ENCODE measurements around the gene NPTX1. TPM values are rescaled to one million over a fixed set of nuclear protein-coding genes. Genes with fewer than 3 reads are reported as not detected.
A peak's percentile ranks its signal among the peaks of the same experiment; 100 is the strongest.

The NPTX1 gene
- total and polyA plus RNA-seq, 2 of the 13 experiments (the other 11 are each of a cell fraction or from before 2014, with no cell fraction given) = 0.01 TPM; not detected in 1

DNA sequence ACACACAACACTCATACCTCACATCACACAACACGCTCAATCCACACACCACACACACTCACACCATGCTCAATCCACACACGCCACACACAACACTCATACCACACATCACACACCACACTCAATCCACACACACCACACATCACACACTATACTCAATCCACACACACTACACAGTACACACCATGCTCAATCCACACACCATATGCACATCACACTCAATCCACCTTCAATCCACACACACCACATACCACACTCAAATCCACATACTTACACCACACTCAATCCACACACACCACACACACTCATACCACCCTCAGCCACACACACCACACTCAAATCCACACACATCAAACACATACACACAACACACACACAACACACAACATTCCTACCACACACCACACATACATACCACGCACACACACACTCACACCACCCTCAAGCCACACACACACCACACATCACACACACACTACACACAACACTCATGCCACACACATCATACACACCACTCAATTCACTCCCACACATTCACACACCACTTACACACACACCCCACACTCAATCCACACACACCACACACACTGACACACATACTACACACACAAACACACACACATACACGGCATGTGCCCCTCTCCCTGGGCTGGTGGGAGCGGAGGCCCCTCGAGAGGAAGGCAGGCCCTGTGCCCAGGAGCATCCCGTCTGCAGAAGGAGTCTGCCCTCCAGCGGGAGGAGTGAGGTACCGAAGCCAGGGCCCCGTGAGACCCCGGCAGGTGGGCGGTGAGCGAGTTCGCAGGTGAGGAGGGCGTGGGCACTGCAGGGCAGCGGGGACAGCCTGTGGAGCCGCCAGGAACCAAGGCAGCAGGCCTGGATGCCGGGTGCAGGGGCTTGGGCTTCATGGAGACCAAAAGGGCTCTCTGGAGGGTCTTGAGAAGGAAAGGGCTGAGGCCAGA is 35.1 kb upstream of the NPTX1 start (continued):
- TF ChIP-seq ATM (IDR thresholded peaks at IDR 0.05; ENCODE audit: borderline replicate concordance) = no peak
- TF ChIP-seq, protein P1, sequence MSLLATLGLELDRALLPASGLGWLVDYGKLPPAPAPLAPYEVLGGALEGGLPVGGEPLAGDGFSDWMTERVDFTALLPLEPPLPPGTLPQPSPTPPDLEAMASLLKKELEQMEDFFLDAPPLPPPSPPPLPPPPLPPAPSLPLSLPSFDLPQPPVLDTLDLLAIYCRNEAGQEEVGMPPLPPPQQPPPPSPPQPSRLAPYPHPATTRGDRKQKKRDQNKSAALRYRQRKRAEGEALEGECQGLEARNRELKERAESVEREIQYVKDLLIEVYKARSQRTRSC (CRISPR knock-in tag; IDR thresholded peaks at IDR 0.05; ENCODE audit: low read depth) = no peak
- peak; percentile 77; the same call in 1 of the 2 replicates for TF ChIP-seq HOXA7 (CRISPR knock-in tag; IDR thresholded peaks at IDR 0.05)
- no peak for TF ChIP-seq ZNF44 (CRISPR knock-in tag; IDR thresholded peaks at IDR 0.05)
- no peak for TF ChIP-seq ZNF7 (CRISPR knock-in tag; IDR thresholded peaks at IDR 0.05)
- TF ChIP-seq, protein P2, sequence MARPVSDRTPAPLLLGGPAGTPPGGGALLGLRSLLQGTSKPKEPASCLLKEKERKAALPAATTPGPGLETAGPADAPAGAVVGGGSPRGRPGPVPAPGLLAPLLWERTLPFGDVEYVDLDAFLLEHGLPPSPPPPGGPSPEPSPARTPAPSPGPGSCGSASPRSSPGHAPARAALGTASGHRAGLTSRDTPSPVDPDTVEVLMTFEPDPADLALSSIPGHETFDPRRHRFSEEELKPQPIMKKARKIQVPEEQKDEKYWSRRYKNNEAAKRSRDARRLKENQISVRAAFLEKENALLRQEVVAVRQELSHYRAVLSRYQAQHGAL (CRISPR knock-in tag; IDR thresholded peaks at IDR 0.05; ENCODE audit: not compliant biosample characterization) = no peak
- no peak for TF ChIP-seq LCORL (IDR thresholded peaks at IDR 0.05)
- TF ChIP-seq LCORL (CRISPR knock-in tag; IDR thresholded peaks at IDR 0.05) = no peak
- TF ChIP-seq, protein P3, sequence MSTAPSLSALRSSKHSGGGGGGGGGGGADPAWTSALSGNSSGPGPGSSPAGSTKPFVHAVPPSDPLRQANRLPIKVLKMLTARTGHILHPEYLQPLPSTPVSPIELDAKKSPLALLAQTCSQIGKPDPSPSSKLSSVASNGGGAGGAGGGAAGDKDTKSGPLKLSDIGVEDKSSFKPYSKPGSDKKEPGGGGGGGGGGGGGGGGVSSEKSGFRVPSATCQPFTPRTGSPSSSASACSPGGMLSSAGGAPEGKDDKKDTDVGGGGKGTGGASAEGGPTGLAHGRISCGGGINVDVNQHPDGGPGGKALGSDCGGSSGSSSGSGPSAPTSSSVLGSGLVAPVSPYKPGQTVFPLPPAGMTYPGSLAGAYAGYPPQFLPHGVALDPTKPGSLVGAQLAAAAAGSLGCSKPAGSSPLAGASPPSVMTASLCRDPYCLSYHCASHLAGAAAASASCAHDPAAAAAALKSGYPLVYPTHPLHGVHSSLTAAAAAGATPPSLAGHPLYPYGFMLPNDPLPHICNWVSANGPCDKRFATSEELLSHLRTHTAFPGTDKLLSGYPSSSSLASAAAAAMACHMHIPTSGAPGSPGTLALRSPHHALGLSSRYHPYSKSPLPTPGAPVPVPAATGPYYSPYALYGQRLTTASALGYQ (CRISPR knock-in tag; IDR thresholded peaks at IDR 0.05) = no peak
- TF ChIP-seq SP1 (IDR thresholded peaks at IDR 0.05) = no peak
- no peak for TF ChIP-seq SP1 (CRISPR knock-in tag; IDR thresholded peaks at IDR 0.05)
- TF ChIP-seq, protein P4, sequence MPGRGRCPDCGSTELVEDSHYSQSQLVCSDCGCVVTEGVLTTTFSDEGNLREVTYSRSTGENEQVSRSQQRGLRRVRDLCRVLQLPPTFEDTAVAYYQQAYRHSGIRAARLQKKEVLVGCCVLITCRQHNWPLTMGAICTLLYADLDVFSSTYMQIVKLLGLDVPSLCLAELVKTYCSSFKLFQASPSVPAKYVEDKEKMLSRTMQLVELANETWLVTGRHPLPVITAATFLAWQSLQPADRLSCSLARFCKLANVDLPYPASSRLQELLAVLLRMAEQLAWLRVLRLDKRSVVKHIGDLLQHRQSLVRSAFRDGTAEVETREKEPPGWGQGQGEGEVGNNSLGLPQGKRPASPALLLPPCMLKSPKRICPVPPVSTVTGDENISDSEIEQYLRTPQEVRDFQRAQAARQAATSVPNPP (CRISPR knock-in tag; IDR thresholded peaks at IDR 0.05) = no peak
- TF ChIP-seq ZNF343 (CRISPR knock-in tag; IDR thresholded peaks at IDR 0.05) = no peak
- peak; percentile 55; the same call in 1 of the 2 replicates for TF ChIP-seq ZNF780A (CRISPR knock-in tag; IDR thresholded peaks at IDR 0.05)
- TF ChIP-seq, protein P5, sequence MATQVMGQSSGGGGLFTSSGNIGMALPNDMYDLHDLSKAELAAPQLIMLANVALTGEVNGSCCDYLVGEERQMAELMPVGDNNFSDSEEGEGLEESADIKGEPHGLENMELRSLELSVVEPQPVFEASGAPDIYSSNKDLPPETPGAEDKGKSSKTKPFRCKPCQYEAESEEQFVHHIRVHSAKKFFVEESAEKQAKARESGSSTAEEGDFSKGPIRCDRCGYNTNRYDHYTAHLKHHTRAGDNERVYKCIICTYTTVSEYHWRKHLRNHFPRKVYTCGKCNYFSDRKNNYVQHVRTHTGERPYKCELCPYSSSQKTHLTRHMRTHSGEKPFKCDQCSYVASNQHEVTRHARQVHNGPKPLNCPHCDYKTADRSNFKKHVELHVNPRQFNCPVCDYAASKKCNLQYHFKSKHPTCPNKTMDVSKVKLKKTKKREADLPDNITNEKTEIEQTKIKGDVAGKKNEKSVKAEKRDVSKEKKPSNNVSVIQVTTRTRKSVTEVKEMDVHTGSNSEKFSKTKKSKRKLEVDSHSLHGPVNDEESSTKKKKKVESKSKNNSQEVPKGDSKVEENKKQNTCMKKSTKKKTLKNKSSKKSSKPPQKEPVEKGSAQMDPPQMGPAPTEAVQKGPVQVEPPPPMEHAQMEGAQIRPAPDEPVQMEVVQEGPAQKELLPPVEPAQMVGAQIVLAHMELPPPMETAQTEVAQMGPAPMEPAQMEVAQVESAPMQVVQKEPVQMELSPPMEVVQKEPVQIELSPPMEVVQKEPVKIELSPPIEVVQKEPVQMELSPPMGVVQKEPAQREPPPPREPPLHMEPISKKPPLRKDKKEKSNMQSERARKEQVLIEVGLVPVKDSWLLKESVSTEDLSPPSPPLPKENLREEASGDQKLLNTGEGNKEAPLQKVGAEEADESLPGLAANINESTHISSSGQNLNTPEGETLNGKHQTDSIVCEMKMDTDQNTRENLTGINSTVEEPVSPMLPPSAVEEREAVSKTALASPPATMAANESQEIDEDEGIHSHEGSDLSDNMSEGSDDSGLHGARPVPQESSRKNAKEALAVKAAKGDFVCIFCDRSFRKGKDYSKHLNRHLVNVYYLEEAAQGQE (IDR thresholded peaks at IDR 0.05; ENCODE audit: borderline replicate concordance in 1 of 2, low read depth in 1 of 2, low read length in 2 of 2) = no peak
- TF ChIP-seq, protein P6, sequence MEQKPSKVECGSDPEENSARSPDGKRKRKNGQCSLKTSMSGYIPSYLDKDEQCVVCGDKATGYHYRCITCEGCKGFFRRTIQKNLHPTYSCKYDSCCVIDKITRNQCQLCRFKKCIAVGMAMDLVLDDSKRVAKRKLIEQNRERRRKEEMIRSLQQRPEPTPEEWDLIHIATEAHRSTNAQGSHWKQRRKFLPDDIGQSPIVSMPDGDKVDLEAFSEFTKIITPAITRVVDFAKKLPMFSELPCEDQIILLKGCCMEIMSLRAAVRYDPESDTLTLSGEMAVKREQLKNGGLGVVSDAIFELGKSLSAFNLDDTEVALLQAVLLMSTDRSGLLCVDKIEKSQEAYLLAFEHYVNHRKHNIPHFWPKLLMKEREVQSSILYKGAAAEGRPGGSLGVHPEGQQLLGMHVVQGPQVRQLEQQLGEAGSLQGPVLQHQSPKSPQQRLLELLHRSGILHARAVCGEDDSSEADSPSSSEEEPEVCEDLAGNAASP (CRISPR knock-in tag; IDR thresholded peaks at IDR 0.05; ENCODE audit: borderline replicate concordance) = no peak
- no peak for TF ChIP-seq CHD4 (IDR thresholded peaks at IDR 0.05; ENCODE audit: borderline replicate concordance, low read length)
- TF ChIP-seq ZNF672 (CRISPR knock-in tag; IDR thresholded peaks at IDR 0.05) = 0 out of 2 replicates have a peak, but pooled peaks have one; percentile 20
- TF ChIP-seq FOXC1 (CRISPR knock-in tag; IDR thresholded peaks at IDR 0.05; ENCODE audit: borderline replicate concordance) = no peak
